HepG2 (cell line): ENCODE measurements around the gene HMGN4. TPM values are rescaled to one million over a fixed set of nuclear protein-coding genes. Genes with fewer than 3 reads are reported as not detected.
A peak's percentile ranks its signal among the peaks of the same experiment; 100 is the strongest.

Source experiments
- ARNT2 ChIP-seq: sonication (generic); formaldehyde crosslinking; IDR thresholded peaks from 2 replicates; pipeline ENCODE4 v1.8.0; 2022; ENCODE audit warnings: mild to moderate bottlenecking, low read depth, missing genetic modification reagents, moderate library complexity
- BORCS8-MEF2B ChIP-seq: sonication (generic); formaldehyde crosslinking; IDR thresholded peaks from 2 replicates; pipeline ENCODE4 v1.8.0; 2022; ENCODE audit warnings: mild to moderate bottlenecking, missing genetic modification reagents
- EZH2 ChIP-seq: conservative IDR thresholded peaks from 2 replicates; pipeline ENCODE4 v1.6.1; 2012; ENCODE audit warnings: mild to moderate bottlenecking, low read depth, low read length, moderate library complexity
- PCBP1 ChIP-seq: fragments of 200-400 bp; formaldehyde crosslinking; IDR thresholded peaks from 2 replicates; pipeline ENCODE4 v1.6.1; 2017; ENCODE audit warnings: mild to moderate bottlenecking, low read depth, low read length, borderline replicate concordance
- PHF8 ChIP-seq: sonication (generic); formaldehyde crosslinking; IDR thresholded peaks from 2 replicates; pipeline ENCODE4 v1.5.0; 2020; ENCODE audit warnings: missing genetic modification reagents
- SETDB1 ChIP-seq: sonication (generic); formaldehyde crosslinking; IDR thresholded peaks from 2 replicates; pipeline ENCODE4 v1.5.1; 2020; ENCODE audit warnings: missing genetic modification reagents, mild to moderate bottlenecking, borderline replicate concordance
- ZFP37 ChIP-seq: sonication (generic); formaldehyde crosslinking; IDR thresholded peaks from 2 replicates; pipeline ENCODE4 v1.4.0; 2020; ENCODE audit warnings: missing genetic modification reagents, borderline replicate concordance
- ZFP82 ChIP-seq: sonication (generic); formaldehyde crosslinking; IDR thresholded peaks from 2 replicates; pipeline ENCODE4 v1.5.1; 2020; ENCODE audit warnings: mild to moderate bottlenecking, missing genetic modification reagents, borderline replicate concordance
- ZNF180 ChIP-seq: sonication (generic); formaldehyde crosslinking; IDR thresholded peaks from 2 replicates; pipeline ENCODE4 v1.4.0; 2020; ENCODE audit warnings: low read depth, missing genetic modification reagents, borderline replicate concordance
- ZNF230 ChIP-seq: sonication (generic); formaldehyde crosslinking; IDR thresholded peaks from 2 replicates; pipeline ENCODE4 v1.4.0; 2020; ENCODE audit warnings: mild to moderate bottlenecking, missing genetic modification reagents
- ZNF468 ChIP-seq: sonication (generic); formaldehyde crosslinking; IDR thresholded peaks from 2 replicates; pipeline ENCODE4 v1.8.0; 2022; ENCODE audit warnings: mild to moderate bottlenecking, moderate library complexity, missing genetic modification reagents
- ZNF782 ChIP-seq: sonication (generic); formaldehyde crosslinking; IDR thresholded peaks from 2 replicates; pipeline ENCODE4 v1.4.0; 2020; ENCODE audit warnings: missing genetic modification reagents, mild to moderate bottlenecking, borderline replicate concordance
- ZSCAN21 ChIP-seq: sonication (generic); formaldehyde crosslinking; IDR thresholded peaks from 2 replicates; pipeline ENCODE4 v1.8.0; 2022; ENCODE audit warnings: mild to moderate bottlenecking, missing genetic modification reagents, moderate library complexity, borderline replicate concordance
- ZSCAN9 ChIP-seq: IDR thresholded peaks from 2 replicates; pipeline ENCODE4 v1.6.1; 2016; ENCODE audit warnings: borderline replicate concordance
- polyA plus RNA-seq, 8 experiments: library from polyadenylated mRNA; depleted of rRNA in 3 of 8; stranded (reverse) in 7 of 8; unstranded in 1 of 8; fragments of >200 nt; fragmentation: Illumina TruSeq in 4 of 8; extraction: Trizol in 4 of 8; gene quantifications; 2 replicates each; pipeline versions ENCODE4 v1.2.1 to v1.2.3, GENCODE V29; 2011 to 2016; ENCODE audit warnings: low read depth in 4 of 8, missing spikeins in 1 of 8, mixed read lengths in 1 of 8; ENCODE audit not compliant: insufficient read depth in 1 of 8
- total RNA-seq, 5 experiments: library from RNA; depleted of rRNA; stranded (reverse); fragments of >200 nt; fragmentation: Illumina TruSeq; extraction: Trizol; gene quantifications; 2 replicates each; pipeline ENCODE4 v1.2.3, GENCODE V29; 2016; ENCODE audit warnings: low read depth in 1 of 5
- TF ChIP-seq, protein P1 (sequence below): sonication (generic); formaldehyde crosslinking; IDR thresholded peaks from 2 replicates; pipeline ENCODE4 v1.8.0; 2022; ENCODE audit warnings: mild to moderate bottlenecking, missing genetic modification reagents, borderline replicate concordance
- TF ChIP-seq, protein P2 (sequence below): sonication (generic); formaldehyde crosslinking; IDR thresholded peaks from 2 replicates; pipeline ENCODE4 v1.5.0; 2020; ENCODE audit warnings: mild to moderate bottlenecking, missing genetic modification reagents, borderline replicate concordance

Gene HMGN4
- total and polyA plus RNA-seq, 2 of the 13 experiments (the other 11 are each of a cell fraction or from before 2014, with no cell fraction given), result 39.9 to 52.1 TPM

DNA sequence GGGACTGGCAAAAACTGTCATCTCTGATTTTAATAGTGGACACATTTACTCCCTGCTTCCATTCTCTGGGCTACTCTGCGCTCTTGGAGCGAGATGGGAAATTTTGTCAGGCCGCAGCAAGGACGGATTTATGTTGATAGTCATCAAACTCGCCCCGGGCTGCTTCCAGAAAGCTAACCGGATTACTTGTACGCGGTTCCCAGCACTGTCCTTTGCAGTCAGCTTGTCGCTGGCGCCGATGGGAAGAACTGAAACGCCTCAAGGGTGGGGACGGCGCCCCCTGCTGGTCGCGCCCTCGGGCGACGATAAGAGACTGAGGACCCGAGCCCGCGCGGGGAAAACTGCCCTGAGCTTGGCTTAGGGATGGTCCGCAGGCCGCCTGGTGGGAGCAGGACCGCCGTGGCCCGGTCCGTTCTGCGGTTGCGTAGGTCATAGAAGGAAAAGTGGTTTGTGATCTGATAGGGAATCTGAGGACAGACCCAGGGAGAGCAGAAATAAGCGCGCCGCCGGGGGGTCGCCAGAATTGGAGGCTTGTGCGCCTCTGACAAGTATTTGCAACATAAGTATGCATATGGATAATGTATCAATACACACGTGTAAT lies 57.6 kb downstream of the HMGN4 start (continued):
- TF ChIP-seq, protein P1, sequence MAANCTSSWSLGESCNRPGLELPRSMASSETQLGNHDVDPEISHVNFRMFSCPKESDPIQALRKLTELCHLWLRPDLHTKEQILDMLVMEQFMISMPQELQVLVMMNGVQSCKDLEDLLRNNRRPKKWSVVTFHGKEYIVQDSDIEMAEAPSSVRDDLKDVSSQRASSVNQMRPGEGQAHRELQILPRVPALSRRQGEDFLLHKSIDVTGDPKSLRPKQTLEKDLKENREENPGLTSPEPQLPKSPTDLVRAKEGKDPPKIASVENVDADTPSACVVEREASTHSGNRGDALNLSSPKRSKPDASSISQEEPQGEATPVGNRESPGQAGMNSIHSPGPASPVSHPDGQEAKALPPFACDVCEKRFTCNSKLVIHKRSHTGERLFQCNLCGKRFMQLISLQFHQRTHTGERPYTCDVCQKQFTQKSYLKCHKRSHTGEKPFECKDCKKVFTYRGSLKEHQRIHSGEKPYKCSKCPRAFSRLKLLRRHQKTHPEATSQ (CRISPR knock-in tag), result 0 out of 2 replicates have a peak, but pooled peaks have one; percentile 48
- TF ChIP-seq ZNF782 (CRISPR knock-in tag), result no peak
- no peak for TF ChIP-seq ZFP82 (CRISPR knock-in tag)
- peak; percentile 44; the same call in 1 of the 2 replicates for TF ChIP-seq ZSCAN9
- peak; percentile 84 for TF ChIP-seq ARNT2 (CRISPR knock-in tag)
- TF ChIP-seq ZSCAN21 (CRISPR knock-in tag), result peak; percentile 59; the same call in 1 of the 2 replicates
- TF ChIP-seq ZNF468 (CRISPR knock-in tag), result no peak
- TF ChIP-seq PHF8 (CRISPR knock-in tag), result peak; percentile 68
- no peak for TF ChIP-seq ZNF180 (CRISPR knock-in tag)
- TF ChIP-seq BORCS8-MEF2B (CRISPR knock-in tag), result peak; percentile 89
- no peak for TF ChIP-seq ZNF230
- TF ChIP-seq EZH2, result no peak
- TF ChIP-seq, protein P2, sequence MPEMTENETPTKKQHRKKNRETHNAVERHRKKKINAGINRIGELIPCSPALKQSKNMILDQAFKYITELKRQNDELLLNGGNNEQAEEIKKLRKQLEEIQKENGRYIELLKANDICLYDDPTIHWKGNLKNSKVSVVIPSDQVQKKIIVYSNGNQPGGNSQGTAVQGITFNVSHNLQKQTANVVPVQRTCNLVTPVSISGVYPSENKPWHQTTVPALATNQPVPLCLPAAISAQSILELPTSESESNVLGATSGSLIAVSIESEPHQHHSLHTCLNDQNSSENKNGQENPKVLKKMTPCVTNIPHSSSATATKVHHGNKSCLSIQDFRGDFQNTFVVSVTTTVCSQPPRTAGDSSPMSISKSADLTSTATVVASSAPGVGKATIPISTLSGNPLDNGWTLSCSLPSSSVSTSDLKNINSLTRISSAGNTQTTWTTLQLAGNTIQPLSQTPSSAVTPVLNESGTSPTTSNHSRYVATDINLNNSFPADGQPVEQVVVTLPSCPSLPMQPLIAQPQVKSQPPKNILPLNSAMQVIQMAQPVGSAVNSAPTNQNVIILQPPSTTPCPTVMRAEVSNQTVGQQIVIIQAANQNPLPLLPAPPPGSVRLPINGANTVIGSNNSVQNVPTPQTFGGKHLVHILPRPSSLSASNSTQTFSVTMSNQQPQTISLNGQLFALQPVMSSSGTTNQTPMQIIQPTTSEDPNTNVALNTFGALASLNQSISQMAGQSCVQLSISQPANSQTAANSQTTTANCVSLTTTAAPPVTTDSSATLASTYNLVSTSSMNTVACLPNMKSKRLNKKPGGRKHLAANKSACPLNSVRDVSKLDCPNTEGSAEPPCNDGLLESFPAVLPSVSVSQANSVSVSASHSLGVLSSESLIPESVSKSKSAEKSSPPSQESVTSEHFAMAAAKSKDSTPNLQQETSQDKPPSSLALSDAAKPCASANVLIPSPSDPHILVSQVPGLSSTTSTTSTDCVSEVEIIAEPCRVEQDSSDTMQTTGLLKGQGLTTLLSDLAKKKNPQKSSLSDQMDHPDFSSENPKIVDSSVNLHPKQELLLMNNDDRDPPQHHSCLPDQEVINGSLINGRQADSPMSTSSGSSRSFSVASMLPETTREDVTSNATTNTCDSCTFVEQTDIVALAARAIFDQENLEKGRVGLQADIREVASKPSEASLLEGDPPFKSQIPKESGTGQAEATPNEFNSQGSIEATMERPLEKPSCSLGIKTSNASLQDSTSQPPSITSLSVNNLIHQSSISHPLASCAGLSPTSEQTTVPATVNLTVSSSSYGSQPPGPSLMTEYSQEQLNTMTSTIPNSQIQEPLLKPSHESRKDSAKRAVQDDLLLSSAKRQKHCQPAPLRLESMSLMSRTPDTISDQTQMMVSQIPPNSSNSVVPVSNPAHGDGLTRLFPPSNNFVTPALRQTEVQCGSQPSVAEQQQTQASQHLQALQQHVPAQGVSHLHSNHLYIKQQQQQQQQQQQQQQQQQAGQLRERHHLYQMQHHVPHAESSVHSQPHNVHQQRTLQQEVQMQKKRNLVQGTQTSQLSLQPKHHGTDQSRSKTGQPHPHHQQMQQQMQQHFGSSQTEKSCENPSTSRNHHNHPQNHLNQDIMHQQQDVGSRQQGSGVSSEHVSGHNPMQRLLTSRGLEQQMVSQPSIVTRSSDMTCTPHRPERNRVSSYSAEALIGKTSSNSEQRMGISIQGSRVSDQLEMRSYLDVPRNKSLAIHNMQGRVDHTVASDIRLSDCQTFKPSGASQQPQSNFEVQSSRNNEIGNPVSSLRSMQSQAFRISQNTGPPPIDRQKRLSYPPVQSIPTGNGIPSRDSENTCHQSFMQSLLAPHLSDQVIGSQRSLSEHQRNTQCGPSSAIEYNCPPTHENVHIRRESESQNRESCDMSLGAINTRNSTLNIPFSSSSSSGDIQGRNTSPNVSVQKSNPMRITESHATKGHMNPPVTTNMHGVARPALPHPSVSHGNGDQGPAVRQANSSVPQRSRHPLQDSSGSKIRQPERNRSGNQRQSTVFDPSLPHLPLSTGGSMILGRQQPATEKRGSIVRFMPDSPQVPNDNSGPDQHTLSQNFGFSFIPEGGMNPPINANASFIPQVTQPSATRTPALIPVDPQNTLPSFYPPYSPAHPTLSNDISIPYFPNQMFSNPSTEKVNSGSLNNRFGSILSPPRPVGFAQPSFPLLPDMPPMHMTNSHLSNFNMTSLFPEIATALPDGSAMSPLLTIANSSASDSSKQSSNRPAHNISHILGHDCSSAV, result no peak; the same call in 1 of the 2 replicates
- no peak for TF ChIP-seq SETDB1 (CRISPR knock-in tag)
- no peak for TF ChIP-seq PCBP1
- no peak; the same call in 1 of the 2 replicates for TF ChIP-seq ZFP37
